HCT116 (cell line): Measurements from ENCODE around the gene MAP3K4.

Source experiments
- ATF3 ChIP-seq: IDR thresholded peaks from 2 replicates; pipeline ENCODE4 v1.6.1; 2012
- CBX3 ChIP-seq: IDR thresholded peaks from 2 replicates; pipeline ENCODE4 v1.6.1; 2012; ENCODE audit warnings: low read depth
- CEBPB ChIP-seq: IDR thresholded peaks from 2 replicates; pipeline ENCODE4 v1.6.1; 2012; ENCODE audit warnings: low read depth
- CTCF ChIP-seq, 3 experiments: fragments of 200-600 bp in 1 of 3; sonication (generic) in 1 of 3; IDR thresholded peaks in 2 of 3; conservative IDR thresholded peaks in 1 of 3; 2 replicates each; pipeline ENCODE4 v1.5.1; 2012 to 2017; ENCODE audit warnings: low read depth in 2 of 3, low read length in 2 of 3, antibody characterized with exemption in 1 of 3, borderline replicate concordance in 1 of 3, control low read depth in 1 of 3, mild to moderate bottlenecking in 1 of 3, mixed read lengths in 1 of 3, mixed run types in 1 of 3, moderate library complexity in 1 of 3; ENCODE audit not compliant: insufficient read depth in 1 of 3
- EZH2phosphoT487 ChIP-seq: fragments of 200-600 bp; IDR thresholded peaks from 2 replicates; pipeline ENCODE4 v1.6.1; 2018; ENCODE audit warnings: antibody characterized with exemption, borderline replicate concordance
- POLR2A ChIP-seq: IDR thresholded peaks from 2 replicates; pipeline ENCODE4 v1.7.0; 2011; ENCODE audit warnings: borderline replicate concordance; ENCODE audit not compliant: insufficient read depth, insufficient read length; ENCODE audit errors: extremely low read depth
- SRF ChIP-seq: IDR thresholded peaks from 2 replicates; pipeline ENCODE4 v1.6.1; 2012; ENCODE audit warnings: low read depth
- ZFX ChIP-seq: fragments of 450-650 bp; IDR thresholded peaks from 2 replicates; pipeline ENCODE4 v1.6.1; 2017

- TF ChIP-seq EZH2phosphoT487 = no peak
- TF ChIP-seq SRF = no peak
- TF ChIP-seq CTCF (IDR thresholded peaks at IDR 0.05 in 2 of 3, conservative IDR thresholded peaks at IDR 0.05 in 1 of 3; ENCODE audit: borderline replicate concordance in 1 of 3, insufficient read depth in 1 of 3, low read depth in 2 of 3, low read length in 2 of 3) = no peak
- no peak for TF ChIP-seq ZFX
- TF ChIP-seq CBX3 = no peak
- TF ChIP-seq ATF3 = no peak
- no peak for TF ChIP-seq POLR2A
- TF ChIP-seq CEBPB = no peak
Observed at GRCh38 chr6:161139766-161140553, 148.4 kb downstream of the MAP3K4 start.
